GM19452 (cell line): ENCODE data around the gene ZDHHC14.
"Not testable (repeated sequence)": the region's sequence is repeated elsewhere in the genome, so short reads cannot be mapped to it uniquely, and the experiment has no call there.

Experiments used
- ATAC-seq: cut with Tn5 transposase; IDR thresholded peaks from one replicate; pipeline ENCODE4 v1.9.1; 2021; ENCODE audit not compliant: unreplicated experiment

The ZDHHC14 gene

DNA sequence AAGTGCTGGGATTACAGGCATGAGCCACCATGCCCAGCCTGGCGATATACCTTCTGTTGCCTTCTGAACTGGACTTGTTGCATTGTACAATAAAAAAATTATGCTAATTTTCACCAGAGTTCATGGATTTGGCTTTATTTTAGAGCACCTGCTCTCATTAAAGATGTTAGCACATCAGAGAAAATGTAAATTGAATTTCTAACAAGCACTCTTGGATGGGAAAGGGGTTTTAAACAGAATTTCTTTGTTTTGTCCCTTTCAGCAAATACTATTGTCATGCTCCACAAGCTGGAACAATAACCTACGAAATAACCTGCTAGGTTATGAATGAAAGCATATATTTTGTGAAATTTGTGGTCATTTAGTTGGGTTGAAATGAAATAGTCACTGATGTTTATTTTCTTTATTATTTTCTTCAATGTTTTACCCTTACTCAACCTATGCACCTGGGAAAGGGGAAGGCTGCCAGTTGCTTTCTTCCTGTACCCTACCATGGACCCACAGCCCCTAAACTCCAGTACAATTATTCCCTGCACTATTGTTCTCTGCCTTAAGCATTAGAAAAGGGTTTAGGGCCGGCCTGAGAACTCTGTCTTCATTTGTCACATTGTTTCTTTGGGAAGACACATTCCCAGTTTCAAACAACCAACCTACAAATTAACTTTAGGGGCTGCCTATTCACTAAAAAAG is 22.2 kb downstream of the ZDHHC14 start:
- no peak for ATAC-seq

DNA sequence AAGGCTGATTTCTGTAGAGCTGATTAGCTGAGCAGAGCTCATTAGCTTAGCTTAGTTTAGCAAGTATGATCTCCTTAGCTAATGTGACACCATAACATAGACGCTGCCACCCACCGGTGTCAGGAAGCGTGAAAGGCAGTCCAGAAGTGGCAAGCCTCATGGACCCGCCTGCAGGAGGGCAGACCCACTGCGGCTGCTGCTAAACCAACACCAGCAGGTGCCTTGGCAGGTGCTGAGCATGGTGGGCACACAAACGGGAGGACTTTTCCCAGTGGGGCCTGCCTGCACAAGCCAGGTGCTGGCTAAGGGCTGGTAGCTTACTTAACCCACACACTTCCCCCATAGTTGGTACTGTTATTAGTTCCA is 22.7 kb downstream of the ZDHHC14 start:
- no peak for ATAC-seq

DNA sequence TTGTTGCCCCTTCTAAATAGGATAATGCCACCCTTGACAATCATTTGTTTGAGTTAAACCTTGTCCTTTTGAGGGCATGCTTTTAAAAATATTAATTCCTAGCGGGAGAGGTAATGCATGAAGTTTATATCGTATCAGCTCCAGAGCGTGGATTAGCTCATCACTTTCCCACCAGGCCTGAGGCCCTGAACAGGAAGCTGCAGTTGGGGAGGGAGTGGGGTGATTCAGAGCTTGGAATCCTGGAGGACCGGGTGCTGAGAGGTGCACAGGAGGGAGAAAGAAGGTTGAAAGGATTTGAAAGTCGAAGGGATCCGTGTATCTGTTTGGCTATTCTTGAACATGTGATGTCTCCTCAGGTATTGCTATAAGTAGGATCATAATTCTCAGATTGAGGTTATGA is 25.0 kb downstream of the ZDHHC14 start:
- no peak for ATAC-seq

DNA sequence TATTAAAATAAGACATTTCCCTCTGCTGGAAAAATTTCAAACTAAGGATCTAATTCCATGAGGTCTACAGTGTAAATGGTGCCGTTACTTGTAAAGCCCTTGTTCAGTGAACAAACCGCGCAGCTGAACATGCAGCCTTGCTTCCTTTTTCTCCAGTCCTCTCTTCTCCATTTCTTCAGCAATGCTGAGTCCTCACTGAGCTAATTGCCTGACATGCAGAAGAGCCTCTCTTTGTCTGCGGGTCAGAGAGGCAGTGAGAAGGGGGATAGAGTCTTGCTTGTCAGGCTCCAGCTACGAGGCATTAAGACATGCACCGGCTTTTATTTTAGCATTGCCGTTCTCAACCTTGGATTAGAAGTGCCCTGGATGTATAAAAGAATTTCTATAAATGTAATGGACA is 25.7 kb downstream of the ZDHHC14 start:
- ATAC-seq, result no peak

DNA sequence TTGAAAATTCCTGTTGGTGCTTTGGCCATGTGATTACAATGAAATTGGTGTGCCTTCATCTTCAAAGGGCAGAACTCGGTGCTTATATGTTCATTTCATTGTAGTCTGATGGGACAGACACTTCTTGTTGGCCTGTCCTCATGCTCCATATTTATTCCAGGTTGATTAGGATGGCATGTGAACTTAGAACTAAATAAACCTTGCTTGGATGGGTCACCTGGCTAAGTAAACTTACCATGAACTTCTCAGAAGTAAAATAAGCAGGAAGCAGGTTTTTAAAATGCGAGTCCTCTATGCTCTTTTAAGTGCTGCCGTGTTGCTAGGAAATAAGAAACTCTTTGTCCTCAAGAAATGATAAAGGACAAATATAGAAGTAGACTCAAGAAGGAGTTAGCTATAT is 26.7 kb downstream of the ZDHHC14 start:
- ATAC-seq, result no peak

DNA sequence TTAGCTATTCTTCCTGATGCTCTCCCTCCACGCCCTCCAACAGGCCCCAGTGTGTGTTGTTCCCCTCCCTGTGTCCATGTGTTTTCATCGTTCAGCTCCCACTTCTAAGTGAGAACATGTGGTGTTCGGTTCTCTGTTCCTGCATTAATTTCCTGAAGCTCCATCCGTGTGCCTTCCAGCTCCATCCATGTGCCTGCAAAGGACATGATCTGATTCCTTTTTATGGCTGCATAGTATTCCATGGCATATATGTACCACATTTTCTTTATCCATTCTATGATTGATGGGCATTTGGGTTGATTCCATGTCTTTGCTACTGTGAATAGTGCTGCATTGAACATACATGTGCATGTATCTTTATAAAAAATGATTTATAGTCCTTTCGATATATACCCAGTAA is 27.4 kb downstream of the ZDHHC14 start:
- ATAC-seq, result not testable (repeated sequence)

DNA sequence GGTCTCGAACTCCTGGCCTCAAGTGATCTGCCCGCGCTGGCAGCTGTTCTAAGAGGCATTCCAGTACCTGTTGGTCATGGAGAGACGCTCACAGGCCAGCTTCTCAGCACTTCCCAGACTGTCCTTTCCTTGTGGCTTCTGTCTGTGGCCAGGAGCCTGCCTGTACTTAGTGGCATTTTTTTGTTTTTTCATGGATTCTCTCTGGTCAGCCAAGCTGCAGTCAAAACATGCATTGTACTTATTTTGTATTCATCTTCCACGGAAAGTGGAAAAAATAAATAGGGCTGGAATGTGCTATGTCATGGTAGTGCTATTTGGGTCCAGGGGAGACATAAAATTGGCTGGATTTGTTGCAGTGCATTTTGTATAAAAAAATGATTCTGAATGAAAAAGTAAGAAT is 29.1 kb downstream of the ZDHHC14 start:
- no peak for ATAC-seq

DNA sequence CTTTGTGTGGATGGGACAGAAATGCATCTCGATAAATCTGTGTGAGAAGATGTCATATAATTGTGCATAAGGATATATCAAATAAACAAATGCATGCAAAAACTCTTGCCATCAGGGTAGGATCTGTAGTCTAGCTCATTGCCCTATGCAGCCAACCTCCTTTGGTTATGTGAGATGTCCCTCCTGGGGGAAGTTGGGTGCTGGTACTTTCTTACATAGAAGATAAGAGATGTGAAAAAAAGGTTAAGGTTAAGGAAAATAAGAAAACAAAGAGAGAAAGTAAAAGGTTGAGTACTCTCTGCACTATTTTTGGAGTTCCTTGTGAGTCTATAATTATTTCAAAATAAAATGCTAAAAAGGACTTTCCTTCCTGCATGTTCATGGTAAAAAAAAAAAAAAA is 30.4 kb downstream of the ZDHHC14 start:
- no peak for ATAC-seq

DNA sequence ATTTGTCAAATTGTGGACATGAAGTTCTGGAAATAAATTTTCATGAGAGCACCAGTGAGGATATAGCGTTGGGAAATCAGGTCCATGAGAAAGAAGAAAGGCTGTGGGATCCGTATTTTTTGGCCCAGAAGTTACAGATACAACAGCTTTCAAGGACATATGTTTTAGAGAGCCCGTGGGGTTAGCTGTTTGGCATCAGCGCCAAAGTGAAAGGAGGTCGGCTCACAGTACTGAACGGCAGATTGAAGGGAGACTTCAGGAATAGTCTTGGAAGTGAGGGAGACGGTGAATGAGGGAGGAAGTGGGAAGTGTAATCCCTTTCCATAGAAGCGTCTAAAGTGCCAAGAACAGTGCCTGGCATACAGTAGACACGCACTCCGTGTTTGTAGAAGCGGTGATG is 31.8 kb downstream of the ZDHHC14 start:
- no peak for ATAC-seq

DNA sequence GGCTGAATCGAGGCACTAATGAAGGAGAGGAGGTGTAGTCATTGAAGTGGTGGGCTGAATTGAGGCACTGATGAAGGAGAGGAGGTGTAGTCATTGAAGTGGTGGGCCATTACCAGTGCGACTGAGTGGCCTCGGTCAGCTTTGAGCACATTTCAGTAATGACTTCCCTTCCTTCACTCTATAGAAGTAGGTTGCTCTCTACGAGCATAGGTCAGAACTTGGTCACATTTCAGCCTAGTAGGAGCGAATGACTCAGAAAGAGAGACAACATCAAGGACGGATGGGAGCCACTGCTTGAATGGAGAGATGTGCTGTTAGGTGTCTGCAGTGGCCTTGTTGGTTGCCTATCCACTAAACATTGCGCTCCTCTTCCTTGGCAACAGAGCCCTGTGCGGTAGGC is 39.5 kb downstream of the ZDHHC14 start:
- ATAC-seq, result no peak

DNA sequence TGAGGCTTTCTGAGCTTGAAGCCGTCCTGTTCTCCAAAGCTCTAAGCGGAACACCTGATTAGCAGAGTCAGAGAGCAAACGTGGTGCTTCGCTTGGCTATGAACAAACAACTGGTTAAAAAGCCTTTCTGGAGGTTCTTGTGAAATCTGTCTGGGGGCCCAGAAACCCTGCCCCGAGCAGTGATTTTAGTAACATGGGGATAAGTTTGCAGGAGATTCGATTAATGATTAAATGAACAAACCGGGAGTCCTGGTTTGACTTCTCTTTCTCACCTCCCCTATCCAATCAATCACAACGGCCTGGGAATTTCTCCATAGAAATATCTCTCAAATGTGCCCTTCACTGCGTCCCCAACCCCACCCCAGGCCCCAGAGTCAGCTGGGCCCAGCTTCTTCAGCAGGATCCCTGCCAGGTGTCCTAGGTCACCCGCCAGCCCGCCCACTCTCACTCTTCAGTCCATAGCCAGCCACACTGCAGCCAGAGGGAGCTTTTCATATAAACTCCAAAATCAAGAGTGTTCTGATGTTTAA is 43.6 kb downstream of the ZDHHC14 start:
- no peak for ATAC-seq

DNA sequence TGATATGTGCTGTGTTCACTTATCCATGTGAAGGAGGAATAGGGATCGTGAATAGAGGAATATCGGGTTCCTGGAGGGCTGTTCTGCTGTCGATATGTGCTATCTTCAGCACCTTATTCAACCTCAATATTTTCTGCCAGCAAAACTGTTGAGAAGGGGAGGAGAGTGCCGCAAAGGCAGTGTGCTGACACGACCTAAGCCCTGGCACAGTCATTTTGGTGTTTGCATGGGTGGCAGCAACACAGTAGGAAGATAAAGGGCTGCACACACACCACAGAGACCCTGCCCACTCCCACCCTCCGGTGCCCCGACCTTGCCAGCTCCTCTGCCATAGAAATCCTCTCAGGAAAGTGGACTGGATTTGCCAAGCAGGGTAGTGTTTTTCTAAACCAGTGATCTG is 47.0 kb downstream of the ZDHHC14 start:
- no peak for ATAC-seq

DNA sequence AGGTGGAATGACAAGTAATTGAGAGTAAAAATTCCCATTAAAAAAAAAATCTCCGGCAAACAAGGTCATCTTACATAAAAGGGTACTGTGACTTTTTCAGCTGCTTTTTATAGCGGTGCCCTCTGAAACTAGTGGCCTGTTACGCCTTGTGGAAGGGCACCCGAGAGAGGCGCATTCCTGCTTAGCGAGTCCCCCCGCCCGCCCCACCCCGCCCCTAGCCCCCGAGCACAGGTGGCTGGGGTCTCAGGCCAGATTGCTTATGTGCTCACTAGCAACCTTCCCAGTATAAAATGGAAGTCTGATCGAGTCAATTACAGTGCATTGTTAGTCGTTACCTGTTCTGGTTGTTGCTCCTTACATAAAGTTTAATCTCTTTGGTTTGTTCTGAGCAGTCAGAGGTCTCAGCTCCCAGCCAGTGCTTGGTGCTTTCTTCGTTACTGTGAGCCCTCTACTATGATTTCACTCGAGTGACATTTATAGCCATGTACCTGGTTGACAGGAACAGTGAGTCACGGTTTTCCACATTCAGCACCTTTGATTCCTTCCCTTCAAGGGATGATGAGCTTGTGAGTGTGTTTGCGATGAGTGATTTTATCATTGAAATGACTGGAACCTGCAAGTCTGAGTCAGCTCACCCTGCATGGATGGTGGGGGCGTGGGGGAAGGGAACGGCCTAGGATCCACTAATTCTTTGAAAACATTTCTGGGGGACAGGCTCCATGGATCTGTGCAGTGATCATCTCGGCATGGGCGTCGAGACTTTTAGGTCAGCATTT is 47.6 kb downstream of the ZDHHC14 start:
- no peak for ATAC-seq

DNA sequence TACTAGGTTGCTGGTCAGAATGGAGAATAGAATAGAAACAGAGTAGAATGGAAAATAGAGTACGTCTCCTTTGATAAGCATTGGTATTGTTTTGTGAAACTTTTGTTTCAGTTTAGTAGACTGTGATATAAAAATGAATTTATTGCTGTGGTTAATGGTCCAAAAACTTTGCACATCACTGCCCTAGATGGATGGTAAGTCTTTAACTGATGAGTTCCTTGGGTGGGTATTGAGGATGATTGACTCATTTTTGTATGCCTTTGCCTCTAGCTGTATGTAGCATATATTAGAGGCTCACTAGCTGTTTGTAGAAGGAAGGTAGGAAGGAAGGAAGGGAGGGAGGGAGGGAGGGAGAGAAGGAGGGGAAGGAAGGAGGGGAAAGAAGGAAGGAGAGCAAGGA is 48.3 kb downstream of the ZDHHC14 start:
- no peak for ATAC-seq

DNA sequence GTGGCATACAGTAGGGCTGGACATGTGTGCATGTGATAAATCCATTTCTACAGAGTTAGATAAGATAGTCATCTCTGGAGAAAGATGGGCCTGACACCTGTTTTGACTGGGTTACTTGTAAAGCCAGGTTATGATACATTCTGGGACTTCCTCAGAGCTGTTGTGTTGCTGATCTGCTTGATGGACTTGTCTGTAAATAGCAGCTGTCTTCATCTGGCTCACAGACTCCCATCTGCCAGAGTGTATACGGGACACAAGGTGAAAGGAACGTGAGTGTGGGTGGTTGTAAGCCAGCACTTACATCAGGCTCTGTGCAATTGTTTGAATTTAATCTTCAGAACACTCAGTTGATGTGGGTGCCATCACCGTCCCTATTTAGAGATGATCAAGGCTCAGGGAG is 49.8 kb downstream of the ZDHHC14 start:
- ATAC-seq, result peak; percentile 64

DNA sequence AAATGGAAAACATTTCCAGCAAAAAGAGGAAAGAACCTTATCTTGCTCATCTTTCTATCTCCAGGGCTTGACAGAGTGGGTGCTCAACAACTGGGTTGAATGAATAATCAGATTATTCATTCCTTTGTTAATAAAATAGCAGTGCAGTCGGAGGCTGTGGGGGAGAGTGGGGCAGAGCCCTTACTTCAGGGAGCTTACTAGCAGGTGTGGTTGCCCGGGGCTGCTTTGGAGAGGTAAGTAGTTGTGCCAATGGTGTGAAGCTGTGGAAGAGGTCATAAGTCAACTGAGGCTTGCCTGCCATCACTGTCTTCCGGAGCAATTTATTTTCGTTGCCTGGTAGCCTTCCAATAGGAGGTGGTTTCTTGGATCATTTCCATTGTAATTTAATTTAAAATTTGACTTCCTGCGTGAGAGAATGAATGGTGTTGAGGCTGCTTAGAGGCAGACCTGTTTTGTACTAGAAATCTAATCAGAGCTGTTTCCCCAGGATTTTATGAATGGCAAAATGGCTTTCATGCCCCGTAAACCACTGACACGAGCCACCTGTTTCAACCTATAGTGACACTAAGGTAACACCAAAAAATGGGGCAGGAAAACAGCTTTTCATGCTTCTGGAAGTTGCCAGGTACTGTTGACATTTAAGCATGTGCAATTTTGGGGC is 51.4 kb downstream of the ZDHHC14 start:
- ATAC-seq, result no peak

DNA sequence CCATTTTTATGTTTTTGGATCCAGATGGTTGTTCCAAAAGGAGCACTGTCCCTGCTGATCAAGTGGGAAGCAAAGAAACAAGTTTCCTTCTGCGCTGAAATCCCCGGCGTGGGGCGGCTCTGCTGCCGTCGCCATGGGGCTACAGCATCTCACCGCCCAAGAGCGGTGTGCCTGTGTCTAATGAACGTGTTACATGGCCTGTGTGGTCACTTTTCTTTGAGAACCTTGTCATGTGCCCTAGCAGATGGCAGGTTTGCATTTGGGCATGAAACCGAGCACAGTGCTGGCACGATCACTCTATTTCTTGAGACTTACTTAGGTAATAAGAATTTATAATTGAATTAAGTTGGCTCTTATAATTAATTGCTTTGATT is 51.9 kb downstream of the ZDHHC14 start:
- no peak for ATAC-seq

DNA sequence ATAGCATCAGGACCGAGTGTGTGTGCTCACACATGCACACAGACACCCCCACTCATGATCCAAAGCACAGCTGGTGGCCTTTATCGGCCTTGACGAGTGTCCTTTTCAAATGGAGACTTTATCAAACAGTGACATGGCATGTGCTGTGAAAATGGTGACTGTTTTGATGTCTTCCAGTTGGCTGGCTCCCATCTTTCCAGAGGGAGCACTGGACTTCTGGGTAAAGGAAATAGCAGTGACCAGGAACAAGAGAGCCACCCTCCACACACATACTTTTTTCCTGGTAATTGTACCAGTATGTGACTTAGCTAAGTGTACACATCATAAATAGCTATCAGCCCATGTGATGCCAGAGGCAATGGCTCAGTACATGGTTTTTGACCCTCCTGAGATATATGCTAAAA is 52.7 kb downstream of the ZDHHC14 start:
- ATAC-seq, result no peak

DNA sequence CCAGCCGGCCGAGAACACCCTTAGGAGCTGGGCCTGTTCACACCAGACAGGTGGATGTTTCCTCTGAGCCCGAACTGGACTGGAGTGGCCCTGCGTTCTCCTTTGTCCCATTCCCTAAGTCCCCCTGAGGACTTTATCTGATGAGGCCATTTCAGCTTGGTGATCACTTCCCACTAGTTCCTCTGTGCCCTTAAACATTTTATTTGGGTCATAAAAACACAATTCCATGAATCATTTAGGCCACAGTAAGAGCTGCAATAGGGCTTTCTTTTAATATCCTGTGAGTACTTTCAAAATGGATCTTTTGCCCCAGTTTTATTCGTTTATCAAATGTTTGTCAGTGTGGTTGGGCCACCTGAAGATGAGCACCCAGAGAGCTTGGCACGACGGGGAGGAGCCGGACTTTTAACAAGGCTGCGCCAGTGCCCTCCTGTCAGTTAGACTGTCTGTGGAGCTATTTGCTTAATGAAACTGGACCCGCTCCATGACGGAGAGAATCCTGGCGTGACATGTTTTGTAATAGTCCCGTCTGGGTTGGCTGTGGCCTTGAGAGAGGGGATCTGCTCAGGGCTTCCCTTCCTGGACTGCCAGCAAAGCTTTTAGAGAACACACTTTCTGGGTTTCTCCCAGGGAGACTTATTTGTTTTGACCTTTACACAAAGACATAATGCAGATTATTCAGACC is 53.5 kb downstream of the ZDHHC14 start:
- ATAC-seq, result no peak

DNA sequence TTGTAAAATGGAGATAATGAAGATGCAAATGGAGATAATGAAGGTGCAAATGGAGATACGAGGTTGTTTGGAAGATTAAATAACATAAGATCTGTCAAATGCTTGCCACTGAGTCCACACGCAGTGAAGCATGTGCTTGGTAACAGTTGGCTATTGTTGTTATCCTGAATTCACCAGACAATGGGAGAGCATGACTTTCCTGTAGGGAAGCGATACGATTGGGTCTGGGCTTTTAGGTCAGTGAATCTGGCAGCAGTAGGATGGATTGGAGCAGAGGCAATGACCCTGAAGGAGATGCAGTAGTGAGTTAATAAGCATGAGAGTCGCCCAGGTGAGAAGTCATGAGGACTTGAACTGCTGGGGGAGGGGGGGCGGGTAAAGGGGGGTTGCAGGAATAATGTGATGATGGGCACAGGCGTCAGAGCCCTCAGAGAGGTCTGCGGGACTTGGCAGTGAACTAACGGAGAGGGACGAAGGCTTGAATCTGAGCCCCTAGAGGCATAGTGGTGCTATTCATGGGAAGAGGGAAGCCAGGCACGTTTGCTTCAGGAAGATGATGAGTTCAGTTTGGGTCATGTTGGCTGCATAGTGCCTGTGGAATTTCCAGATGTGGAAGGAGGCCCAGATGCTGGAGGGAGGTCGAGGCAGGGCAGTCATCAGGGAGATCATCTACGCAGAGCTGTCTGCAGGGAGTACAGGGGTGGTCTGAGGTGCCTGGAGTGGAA is 55.4 kb downstream of the ZDHHC14 start:
- ATAC-seq, result no peak

DNA sequence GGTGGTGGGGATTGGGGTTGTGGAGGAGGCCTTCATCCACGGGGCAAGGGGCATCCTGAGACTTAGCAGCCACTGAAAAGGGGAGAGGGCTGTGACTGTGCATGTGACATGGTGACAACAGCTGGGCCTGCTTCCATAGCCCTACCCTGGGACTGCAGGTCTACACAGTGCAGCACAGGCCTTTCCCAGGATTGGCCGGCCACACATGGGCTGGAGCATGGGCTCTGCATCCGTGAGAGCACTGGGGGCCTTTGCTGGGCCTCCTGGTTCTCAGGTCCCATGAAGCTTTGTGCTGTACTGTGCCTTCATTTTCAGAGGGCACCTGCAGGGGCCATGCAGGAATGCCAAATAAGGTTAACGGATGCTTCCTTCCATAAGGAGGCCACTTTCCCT is 56.0 kb downstream of the ZDHHC14 start:
- no peak for ATAC-seq
